Ovary (tissue), 9 donors: ENCODE measurements around the gene CLCN6. TPM values are rescaled to one million over a fixed set of nuclear protein-coding genes. Genes with fewer than 3 reads are reported as not detected.

Experiments used
- DNase-seq, 5 donors: peaks; one replicate each; pipeline ENCODE4 v3.0.0-alpha.2; 2019 to 2020
- H3K27ac ChIP-seq, 2 donors: fragments of 200-600 bp; one replicate each; pipeline versions ENCODE4 v1.5.1 to v1.8.0; 2019 to 2022
- H3K27me3 ChIP-seq: fragments of 200-600 bp; one replicate; pipeline ENCODE4 v1.8.0; 2022
- H3K36me3 ChIP-seq: fragments of 200-600 bp; sonication (generic); one replicate; pipeline ENCODE4 v1.5.1; 2019
- H3K4me1 ChIP-seq: one replicate; pipeline ENCODE4 v1.8.1; 2013; ENCODE audit warnings: mild to moderate bottlenecking, moderate library complexity; ENCODE audit not compliant: insufficient read depth
- H3K4me3 ChIP-seq: fragments of 200-600 bp; sonication (generic); one replicate; pipeline ENCODE4 v1.5.1; 2017
- H3K9me3 ChIP-seq, 2 donors: fragments of 200-600 bp in 1 of 2; sonication (generic) in 1 of 2; one replicate each; pipeline versions ENCODE4 v1.5.1 to v1.8.1; 2013 to 2019; ENCODE audit warnings: mild to moderate bottlenecking in 1 of 2, moderate library complexity in 1 of 2
- CTCF ChIP-seq, 3 donors: fragments of 450-650 bp in 2 of 3; fragments of 200-600 bp in 1 of 3; IDR thresholded peaks; one replicate each; pipeline versions ENCODE4 v1.5.1 to v1.8.0; 2016 to 2022; ENCODE audit warnings: antibody characterized with exemption in 3 of 3, mild to moderate bottlenecking in 1 of 3
- EP300 ChIP-seq: sonication (generic); formaldehyde crosslinking; IDR thresholded peaks from one replicate; pipeline ENCODE4 v1.6.1; 2017; ENCODE audit warnings: antibody characterized with exemption
- POLR2A ChIP-seq: fragments of 450-650 bp; IDR thresholded peaks from one replicate; pipeline ENCODE4 v1.6.1; 2017; ENCODE audit warnings: antibody characterized with exemption, mild to moderate bottlenecking, moderate library complexity
- WGBS, 3 donors: extraction: QIAGEN DNeasy Blood & Tissue Kit in 1 of 3; methylation state at CpG; one replicate each; pipeline versions ENCODE4 v1.1.5 to v1.1.7; 2013 to 2017; 5-methylcytosine and 5-hydroxymethylcytosine counted together
- intact Hi-C, 4 donors: fragments of 100-400 bp; cut with DNase I; formaldehyde crosslinking; loops; one replicate each; pipeline versions ENCODE4 v1.11.0 to v1.15.1; 2022 to 2023
- polyA plus RNA-seq, 2 donors: library from polyadenylated mRNA; stranded (reverse); fragments of 200-250 nt in 1 of 2; fragments of 350-450 nt in 1 of 2; fragmentation: Illumina TruSeq in 1 of 2; extraction: RNeasy Lipid Tissue Mini Kit (QIAGEN cat#74804) in 1 of 2; gene quantifications; one replicate each; pipeline ENCODE4 v1.2.3, GENCODE V29; 2013 to 2014
- total RNA-seq, 7 donors: library from RNA; depleted of rRNA in 2 of 7; stranded (reverse); fragments of >200 nt in 2 of 7; fragmentation: NEBNext Ultra II Directional in 3 of 7; extraction: Animal tissue kit (Norgen Biotek cat#: 25700) in 3 of 7; gene quantifications; one replicate each; pipeline versions ENCODE4 v1.1.0 to v1.2.4, GENCODE V29; 2016 to 2023
- donor health status: DM: no; HTN: no; CAD: no; lungs with moderate emphysema.
- donor health status: DM: no; HTN: no; CAD: no.
- donor health status: Bipolar disorder and iron deficiency.
- donor health status: DM: yes; HTN: yes; CAD: no.
- donor health status: DM: no; HTN: no; CAD: no.
- donor health status: DM: yes; HTN: yes; CAD: no.

The CLCN6 gene
- total and polyA plus RNA-seq, 9 donors, result 11.7 to 39.7 (median 25.6) TPM

GRCh38 chr1:11878891-11879190 is 72.8 kb downstream of the CLCN6 start:
- DNase-seq, result no peak
- intact Hi-C loops, result no loop called here
- Histone ChIP-seq H3K27ac (no peak overlapping the region), H3K27me3 (no peaks in the 10 kb centered on the region), H3K4me3 (no peak overlapping the region), H3K36me3 (no peaks in the 10 kb centered on the region), H3K9me3 (no peaks in the 10 kb centered on the region), H3K4me1 (no peaks in the 10 kb centered on the region)
- 70 to 85% (median 75%) methylated on average over 6 of the region's 6 CpGs for WGBS, 3 donors
- no peak for TF ChIP-seq CTCF (IDR thresholded peaks at IDR 0.05)
- no peak for TF ChIP-seq EP300
- no peak for TF ChIP-seq POLR2A

GRCh38 chr1:11879311-11880180 is 73.6 kb downstream of the CLCN6 start:
- WGBS, 3 donors, result 59 to 75% (median 65%) methylated on average over 27 to 28 of the region's 28 CpGs
- no peaks in the 10 kb centered on the region for H3K27me3 ChIP-seq

GRCh38 chr1:11880181-11880575 is 74.2 kb downstream of the CLCN6 start:
- no peak for DNase-seq
- Histone ChIP-seq H3K36me3 (no peaks in the 10 kb centered on the region), H3K4me3 (no peak overlapping the region), H3K9me3 (no peaks in the 10 kb centered on the region), H3K4me1 (no peaks in the 10 kb centered on the region), H3K27ac (no peak overlapping the region), H3K27me3 (no peaks in the 10 kb centered on the region)
- no peak for TF ChIP-seq EP300
- TF ChIP-seq CTCF (IDR thresholded peaks at IDR 0.05), result no peak
- TF ChIP-seq POLR2A, result no peak
- intact Hi-C loops, result no loop called here
- 53 to 69% (median 62%) methylated on average over 12 of the region's 12 CpGs for WGBS, 3 donors

More at GRCh38 chr1:11879311-11880180, 73.6 kb downstream of the CLCN6 start:
- Histone ChIP-seq H3K27ac (no peak overlapping the region), H3K36me3 (no peaks in the 10 kb centered on the region), H3K4me3 (no peak overlapping the region), H3K9me3 (no peaks in the 10 kb centered on the region), H3K4me1 (no peaks in the 10 kb centered on the region)
- no peak for DNase-seq
- TF ChIP-seq CTCF (IDR thresholded peaks at IDR 0.05), result no peak
- intact Hi-C loops, result no loop called here

- TF ChIP-seq POLR2A (no peak), CTCF (IDR thresholded peaks at IDR 0.05) (no peak), EP300 (no peak)
- Histone ChIP-seq H3K27me3 (no peaks in the 10 kb centered on the region), H3K27ac (no peak overlapping the region), H3K36me3 (no peaks in the 10 kb centered on the region), H3K4me1 (no peaks in the 10 kb centered on the region), H3K9me3 (no peaks in the 10 kb centered on the region), H3K4me3 (no peak overlapping the region)
- intact Hi-C loops, result no loop called here
- WGBS, 3 donors, result 47 to 60% (median 50%) methylated on average over 10 of the region's 10 CpGs
- DNase-seq, result no peak
These were observed 75.1 kb downstream of the CLCN6 start for GRCh38 chr1:11880911-11881748.
